IMR-90 (cell line): ENCODE data around the gene CTNND2.

Experiments
- CTCF ChIP-seq: conservative IDR thresholded peaks from 2 replicates; pipeline ENCODE4 v1.5.1; 2012; ENCODE audit warnings: mild to moderate bottlenecking, low read depth, low read length, improper control_type of control experiment
- RAD21 ChIP-seq: IDR thresholded peaks from 2 replicates; pipeline ENCODE4 v1.6.1; 2012; ENCODE audit warnings: low read length, improper control_type of control experiment
- RFX5 ChIP-seq: IDR thresholded peaks from 2 replicates; pipeline ENCODE4 v1.8.0; 2012; ENCODE audit warnings: low read depth, mild to moderate bottlenecking, low read length, moderate library complexity

- no peak for TF ChIP-seq CTCF
- no peak for TF ChIP-seq RFX5
- TF ChIP-seq RAD21 = no peak
Measured at GRCh38 chr5:11918463-11919045, 14.3 kb upstream of the CTNND2 start.
